GM12891 (cell line): ENCODE measurements around the gene TNFRSF13B.

Source experiments
- POLR2A ChIP-seq: IDR thresholded peaks from 2 replicates; pipeline ENCODE4 v1.6.1; 2011; ENCODE audit warnings: low read depth, low read length, control low read depth
- POLR2AphosphoS5 ChIP-seq: IDR thresholded peaks from 2 replicates; pipeline ENCODE4 v1.6.1; 2011; ENCODE audit warnings: low read depth, low read length, control low read depth
- SPI1 ChIP-seq: IDR thresholded peaks from 2 replicates; pipeline ENCODE4 v1.6.1; 2011; ENCODE audit warnings: low read depth, low read length, control low read depth
- TAF1 ChIP-seq: IDR thresholded peaks from 2 replicates; pipeline ENCODE4 v1.6.1; 2011; ENCODE audit warnings: low read depth, low read length, control low read depth

DNA sequence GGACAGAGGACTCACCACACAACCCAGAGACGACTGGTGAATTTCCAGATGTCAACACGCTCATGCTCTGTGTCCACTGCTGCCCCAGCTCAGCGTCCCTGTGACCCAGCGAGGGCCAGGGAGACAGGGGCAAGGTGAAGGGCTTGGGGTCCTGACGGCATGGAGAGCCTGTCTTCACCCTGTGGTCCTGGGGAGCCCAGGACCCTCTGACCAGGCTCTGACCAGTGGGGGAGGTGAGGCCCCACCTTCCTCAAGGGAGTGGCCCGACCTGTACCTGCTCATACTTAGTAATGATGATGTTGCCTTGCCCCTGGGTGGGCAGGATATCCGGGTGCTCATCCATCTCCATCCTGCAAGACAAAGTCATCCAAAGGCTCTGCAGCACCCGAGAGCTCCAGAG, 39.8 kb downstream of the TNFRSF13B start:
- TF ChIP-seq POLR2AphosphoS5 (no peak), POLR2A (no peak), SPI1 (no peak), TAF1 (no peak)
